IPS-18c (cell line): ENCODE measurements around the gene STAG1.
"Not testable (repeated sequence)": the region's sequence is repeated elsewhere in the genome, so short reads cannot be mapped to it uniquely, and the experiment has no call there.

Experiments used
- H3K4me3 ChIP-seq: 2 replicates; pipeline ENCODE4 v1.7.0; 2013; ENCODE audit warnings: low read depth, mild to moderate bottlenecking, low read length, moderate library complexity; ENCODE audit not compliant: insufficient read depth
- H3K9me3 ChIP-seq: one replicate; pipeline ENCODE4 v1.6.1; 2013; ENCODE audit warnings: mild to moderate bottlenecking, low read length, moderate library complexity; ENCODE audit not compliant: control insufficient read depth, insufficient read depth

Gene STAG1

DNA sequence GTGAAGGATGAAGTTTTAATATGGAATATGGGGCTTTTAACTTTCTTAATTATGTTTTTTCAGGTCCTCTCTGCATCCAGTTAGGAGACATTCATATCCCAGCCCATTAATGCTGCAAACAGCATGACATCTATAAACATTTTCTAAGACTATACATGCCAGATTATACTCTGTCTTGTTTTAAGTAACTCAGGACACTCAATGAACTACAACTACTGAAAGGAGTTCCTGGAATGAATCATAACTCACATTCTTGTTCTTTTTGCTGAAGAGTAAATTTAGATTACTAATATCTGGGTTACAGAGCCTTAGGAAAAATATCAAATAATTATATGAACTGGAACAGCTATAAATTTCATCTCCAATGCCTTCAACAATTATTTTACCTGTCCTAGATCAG is 167.4 kb downstream of the STAG1 start:
- Histone ChIP-seq H3K4me3 (no peak overlapping the region), H3K9me3 (peaks cover 2% of the 10 kb centered on the region)

DNA sequence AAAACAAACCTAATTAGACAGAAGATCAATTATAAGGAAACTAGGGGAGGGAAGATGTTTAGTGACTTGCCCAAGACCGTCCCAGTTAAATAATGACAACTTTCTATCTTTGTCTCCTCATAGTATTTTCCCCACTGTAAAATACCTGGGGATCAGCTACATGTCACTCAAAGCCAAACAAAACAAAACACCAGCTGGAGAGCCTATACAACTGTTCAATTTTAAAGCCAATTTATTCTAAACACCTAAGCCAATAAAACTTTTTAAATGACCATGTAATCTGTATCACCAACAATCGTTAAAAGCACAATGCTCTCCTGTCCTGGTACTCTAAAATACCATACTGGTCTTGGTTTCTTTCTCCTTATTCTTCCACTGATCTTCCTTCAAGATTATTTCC is 168.4 kb downstream of the STAG1 start:
- Histone ChIP-seq H3K4me3 (no peak overlapping the region), H3K9me3 (no peaks in the 10 kb centered on the region)

DNA sequence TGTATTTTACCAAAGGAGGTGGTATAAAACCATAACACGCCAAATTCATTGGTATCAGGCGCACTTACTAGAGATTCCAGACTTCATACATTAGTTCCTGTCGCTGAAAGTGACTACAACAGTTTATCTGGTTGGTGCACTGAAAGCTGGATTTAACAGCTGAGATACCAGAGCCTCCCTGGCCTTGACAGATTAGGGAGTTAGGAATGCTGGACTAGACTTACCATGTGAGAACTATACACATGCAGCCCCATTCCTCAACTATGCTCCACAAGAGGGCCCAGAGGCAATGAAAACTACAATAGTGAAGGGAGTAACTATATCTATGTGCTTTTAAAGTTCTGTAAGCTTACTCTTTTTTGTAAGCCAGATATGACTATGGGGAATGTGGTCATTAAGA is 174.4 kb downstream of the STAG1 start:
- H3K4me3 ChIP-seq = no peak overlapping the region
- no peaks in the 10 kb centered on the region for H3K9me3 ChIP-seq

DNA sequence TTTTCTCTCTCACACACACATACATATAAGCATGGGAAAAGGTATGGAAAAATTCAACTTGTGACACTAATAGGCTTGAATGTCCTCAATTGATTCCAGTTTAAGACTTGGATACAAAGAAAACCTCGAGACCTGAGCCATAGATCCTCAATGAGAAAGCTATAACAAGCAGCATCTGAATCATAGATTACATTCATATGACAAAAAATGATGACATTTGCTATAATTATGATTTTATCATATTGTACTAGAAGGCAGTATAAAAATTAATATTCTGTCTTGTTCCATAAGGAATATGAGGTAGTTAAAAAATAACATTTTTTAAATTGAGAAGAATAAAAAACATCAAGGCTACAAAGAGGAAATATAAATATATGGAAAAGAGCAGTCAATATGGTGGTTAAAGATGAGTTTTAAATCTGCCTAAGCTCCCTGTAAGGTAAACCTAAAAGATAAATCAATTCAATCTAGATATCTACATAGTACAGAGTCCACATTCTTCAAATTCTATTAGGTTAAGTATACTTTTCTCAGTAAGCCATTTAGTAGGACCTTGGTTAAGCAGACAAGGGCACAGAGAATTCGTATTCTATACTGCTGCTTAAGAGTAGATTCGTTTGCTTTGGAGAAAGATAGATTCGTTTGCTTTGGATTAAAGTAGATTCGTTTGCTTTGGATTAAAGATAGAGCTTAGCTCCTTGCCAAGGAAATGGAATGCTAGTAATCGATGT is 175.7 kb downstream of the STAG1 start:
- no peak overlapping the region for H3K4me3 ChIP-seq
- no peaks in the 10 kb centered on the region for H3K9me3 ChIP-seq

DNA sequence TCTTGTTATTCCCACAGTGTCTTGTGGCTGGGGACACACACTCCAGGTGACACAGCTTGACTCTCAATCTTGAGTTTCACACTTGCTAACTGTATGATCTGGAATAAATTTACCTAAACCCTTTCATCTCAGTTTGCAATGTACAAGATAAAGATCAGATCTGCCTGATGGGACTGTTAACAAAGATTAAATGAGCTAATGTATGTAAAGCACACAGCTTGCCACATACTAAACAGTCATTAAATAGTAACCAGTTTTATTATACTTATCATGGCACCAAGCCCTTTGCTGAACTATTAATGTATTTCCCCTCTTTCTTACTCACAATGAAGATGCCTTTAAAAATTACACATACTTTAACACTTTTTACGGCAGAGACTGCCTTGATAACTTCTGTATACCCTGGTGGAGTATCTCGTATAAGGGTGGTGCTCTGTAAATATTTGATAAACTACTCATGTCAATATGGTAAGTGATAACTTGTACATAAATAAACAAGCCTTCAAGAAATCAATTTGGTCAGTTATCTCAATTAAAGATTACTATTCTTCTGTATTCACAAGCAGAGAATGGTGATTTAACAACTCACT is 184.5 kb downstream of the STAG1 start:
- no peak overlapping the region for H3K4me3 ChIP-seq

DNA sequence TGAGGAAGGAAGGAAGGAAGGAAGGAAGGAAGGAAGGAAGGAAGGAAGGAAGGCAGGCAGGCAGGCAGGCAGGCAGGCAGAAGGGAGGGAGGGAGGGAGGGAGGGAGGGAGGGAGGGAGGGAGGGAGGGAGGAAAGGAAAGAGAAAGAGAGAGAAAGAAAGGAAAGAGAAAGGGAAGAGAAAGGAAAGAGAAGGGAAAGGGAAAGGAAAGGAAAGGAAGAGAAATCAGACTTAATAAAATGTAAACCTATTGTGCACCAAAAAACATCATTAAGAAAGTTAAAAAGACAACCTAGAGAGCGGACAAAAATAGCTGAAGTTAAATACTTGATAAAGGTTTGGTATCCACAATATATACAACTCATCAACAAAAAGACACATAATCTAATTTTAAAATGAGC is 187.2 kb downstream of the STAG1 start:
- not testable (repeated sequence) for H3K9me3 ChIP-seq, H3K4me3 ChIP-seq

More for the DNA sequence above, 184.5 kb downstream of the STAG1 start:
- no peaks in the 10 kb centered on the region for H3K9me3 ChIP-seq

DNA sequence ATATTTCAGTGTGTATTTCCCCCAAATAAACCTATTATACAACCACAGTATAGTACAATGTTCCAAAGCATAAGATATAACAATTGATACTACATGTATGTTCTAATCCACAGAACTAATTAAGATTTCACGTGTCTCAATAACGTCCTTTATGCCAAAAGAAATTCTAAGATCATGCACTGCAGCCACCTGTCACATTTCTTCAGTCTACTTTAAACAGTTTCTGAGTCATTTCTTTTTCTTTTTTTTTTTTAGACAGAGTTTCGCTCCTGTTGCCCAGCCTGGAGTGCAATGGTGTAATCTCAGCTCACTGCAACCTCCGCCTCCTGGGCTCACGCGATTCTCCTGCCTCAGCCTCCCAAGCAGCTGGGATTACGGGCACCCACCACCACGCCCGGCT is 190.2 kb downstream of the STAG1 start:
- Histone ChIP-seq H3K9me3 (no peaks in the 10 kb centered on the region), H3K4me3 (no peak overlapping the region)

DNA sequence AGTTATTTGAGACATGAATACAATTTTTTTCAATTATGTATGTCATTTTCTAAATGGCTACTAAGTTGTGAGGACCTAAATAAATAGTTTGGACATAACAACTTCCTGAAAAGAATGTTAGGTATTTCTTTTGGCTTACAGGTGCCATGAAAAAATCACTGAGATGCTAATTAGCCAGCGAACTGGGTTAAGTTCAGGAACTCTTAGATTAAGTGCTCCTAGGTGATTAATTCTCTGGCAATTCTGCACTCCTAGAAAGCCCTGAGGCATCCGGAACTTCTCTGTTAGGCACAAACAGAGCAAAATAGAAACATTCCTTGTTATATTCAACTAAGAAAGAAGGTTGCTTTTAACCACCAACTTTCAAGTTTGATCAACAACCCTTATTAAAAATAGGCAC is 192.3 kb downstream of the STAG1 start:
- no peaks in the 10 kb centered on the region for H3K9me3 ChIP-seq
- no peak overlapping the region for H3K4me3 ChIP-seq

DNA sequence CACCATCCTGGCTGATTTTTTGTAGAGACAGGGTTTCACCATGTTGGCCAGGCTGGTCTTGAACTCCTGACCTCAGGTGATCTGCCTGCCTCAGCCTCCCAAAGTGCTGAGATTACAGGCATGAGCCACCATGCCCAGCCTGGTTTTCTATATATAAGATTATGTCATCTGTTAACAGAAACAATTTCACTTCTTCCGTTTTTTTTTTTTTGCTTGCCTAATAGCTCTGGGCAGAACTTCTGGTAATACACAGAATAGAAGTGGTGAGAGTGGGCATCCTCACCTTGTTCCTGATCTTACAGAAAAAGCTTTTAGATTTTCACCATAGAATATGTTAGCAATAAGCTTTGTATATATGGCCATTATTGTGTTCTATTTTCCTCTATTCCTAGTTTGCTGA is 202.7 kb downstream of the STAG1 start:
- H3K4me3 ChIP-seq, H3K9me3 ChIP-seq: not testable (repeated sequence)

DNA sequence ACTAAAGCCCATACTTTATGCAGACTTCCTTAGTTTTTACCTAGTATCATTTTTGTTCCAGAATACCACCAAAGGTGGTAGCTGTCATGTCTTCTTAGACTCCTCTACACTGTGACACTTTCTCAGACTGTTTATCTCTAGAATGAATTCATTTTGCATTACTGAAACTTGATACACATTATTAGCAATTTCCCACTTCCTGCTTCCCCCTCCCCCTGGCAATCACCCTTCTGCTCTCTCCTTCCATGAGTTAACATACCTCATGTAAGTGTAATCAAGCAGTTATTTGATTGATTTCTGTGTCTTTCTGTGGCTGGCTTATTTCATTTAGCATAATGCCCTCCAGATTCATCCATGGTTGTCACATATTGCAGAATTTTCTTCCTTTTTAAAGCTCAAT is 204.9 kb downstream of the STAG1 start:
- no peak overlapping the region for H3K4me3 ChIP-seq

DNA sequence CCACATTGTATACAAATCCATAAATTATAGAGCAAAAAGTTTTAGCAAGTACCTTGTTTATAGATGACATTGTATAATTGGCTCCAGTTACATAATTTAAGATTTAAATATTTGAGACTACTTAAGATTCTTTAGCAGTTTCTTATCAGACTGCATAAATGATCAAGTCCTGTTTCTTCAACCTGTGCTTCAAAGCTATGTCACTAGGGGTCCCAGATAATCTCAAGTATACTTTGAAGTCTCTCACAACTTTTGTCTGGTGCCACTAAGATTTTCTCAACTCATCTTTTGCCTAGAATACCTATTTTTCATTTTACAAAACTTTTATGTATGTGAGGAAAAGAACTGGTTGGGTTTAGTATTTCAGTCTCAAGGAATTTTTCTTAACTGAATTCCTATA is 205.5 kb downstream of the STAG1 start:
- Histone ChIP-seq H3K4me3 (no peak overlapping the region), H3K9me3 (no peaks in the 10 kb centered on the region)

More for the DNA sequence above, 204.9 kb downstream of the STAG1 start:
- H3K9me3 ChIP-seq = no peaks in the 10 kb centered on the region

DNA sequence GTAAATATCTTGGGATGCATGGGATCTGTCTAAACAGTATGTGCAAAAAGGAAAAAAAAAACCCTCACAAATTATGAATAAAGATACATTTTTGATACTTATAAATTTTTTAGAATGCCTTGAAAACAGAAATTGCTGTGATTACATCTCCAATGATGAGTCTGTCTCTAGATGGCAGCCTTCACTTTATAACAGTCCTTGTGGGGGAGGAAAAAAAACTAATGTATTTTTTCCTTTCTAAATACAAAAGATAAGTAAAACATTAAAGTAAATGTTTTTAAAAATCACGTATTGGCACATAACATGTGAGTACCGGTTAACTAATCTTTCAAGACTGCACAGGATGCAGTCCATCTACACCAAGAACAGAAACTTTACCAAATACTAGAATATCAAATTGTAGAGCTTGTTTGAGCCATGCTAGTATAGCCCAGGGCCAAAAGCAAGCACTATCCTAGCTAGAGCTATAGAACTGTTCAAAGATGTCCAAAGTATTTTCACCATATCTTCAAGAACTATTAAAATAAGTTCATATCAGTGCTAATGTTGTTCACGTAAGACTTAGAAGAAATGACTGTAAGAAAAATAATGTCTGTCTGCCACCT is 206.4 kb downstream of the STAG1 start:
- Histone ChIP-seq H3K4me3 (no peak overlapping the region), H3K9me3 (no peaks in the 10 kb centered on the region)

DNA sequence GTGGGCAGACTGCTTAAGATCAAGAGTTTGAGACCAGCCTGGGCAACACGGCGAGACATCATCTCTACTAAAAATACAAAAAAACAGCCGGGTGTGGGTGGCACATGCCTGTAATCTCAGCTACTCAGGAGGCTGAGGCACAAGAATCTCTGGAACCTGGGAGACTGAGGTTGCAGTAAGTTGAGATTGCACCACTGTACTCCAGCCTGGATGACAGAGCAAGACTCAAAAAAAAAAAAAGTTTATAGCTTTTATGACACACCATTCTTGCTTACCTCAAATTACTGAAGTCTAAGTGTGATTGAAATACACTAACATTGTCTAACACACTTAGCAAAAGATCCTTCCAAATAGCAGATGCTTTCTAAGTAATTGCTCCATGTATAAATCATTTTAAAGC is 207.6 kb downstream of the STAG1 start:
- H3K9me3 ChIP-seq = no peaks in the 10 kb centered on the region
- no peak overlapping the region for H3K4me3 ChIP-seq

DNA sequence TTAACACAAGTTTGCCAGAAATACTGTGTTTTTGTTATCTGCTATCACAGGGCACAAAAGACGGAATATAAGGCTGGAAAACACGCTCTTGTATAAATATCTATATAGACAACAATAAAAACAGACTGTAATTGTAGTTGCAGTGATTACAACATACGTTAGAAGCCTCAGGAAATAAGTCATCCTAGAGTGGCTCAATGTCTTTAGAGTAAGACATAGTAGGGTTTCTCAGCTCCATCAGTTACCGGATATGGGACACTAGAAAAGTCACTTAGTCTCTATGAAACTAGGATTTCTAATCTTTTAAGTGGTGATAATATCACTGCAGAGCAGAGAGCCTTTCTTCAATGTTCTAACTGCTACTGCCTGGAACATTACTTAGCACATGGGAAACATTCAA is 208.8 kb downstream of the STAG1 start:
- Histone ChIP-seq H3K9me3 (no peaks in the 10 kb centered on the region), H3K4me3 (no peak overlapping the region)

DNA sequence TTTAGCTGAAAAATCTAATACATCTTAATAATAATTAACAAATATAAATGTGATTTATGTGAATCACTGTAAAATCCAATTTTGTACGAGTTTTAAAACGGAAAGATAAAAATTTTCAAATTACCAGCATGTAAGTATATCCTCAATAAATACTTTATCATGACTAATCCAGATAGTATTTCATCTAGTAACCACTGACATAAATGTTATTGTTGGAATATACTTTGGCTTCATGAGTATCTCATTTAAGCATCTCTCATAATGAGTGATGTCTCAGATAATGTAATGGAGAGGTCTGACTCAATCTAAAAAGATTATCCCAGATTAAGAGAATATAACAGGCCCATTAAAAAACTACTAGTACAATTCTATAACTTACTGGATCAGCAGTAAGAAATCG is 216.3 kb downstream of the STAG1 start:
- H3K4me3 ChIP-seq = no peak overlapping the region
- H3K9me3 ChIP-seq = no peaks in the 10 kb centered on the region

DNA sequence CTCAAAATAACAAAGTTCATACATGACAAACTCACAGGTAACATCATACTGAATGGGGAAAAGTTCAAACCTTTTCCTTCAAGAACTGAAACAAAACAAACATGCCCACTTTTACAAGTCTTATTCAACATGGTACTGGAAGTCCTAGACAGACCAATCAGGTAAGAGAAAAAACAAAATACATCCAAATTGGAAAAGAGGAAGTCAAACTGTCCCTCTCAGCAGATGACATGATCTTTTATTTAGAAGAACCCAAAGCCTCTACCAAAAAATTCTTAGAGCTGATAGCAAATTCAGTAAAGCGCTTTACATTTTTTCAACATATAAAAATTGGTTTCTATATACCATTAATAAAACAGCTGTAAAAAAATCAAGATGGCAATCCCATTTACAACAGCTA is 219.4 kb downstream of the STAG1 start:
- no peak overlapping the region for H3K4me3 ChIP-seq
- H3K9me3 ChIP-seq = no peaks in the 10 kb centered on the region

DNA sequence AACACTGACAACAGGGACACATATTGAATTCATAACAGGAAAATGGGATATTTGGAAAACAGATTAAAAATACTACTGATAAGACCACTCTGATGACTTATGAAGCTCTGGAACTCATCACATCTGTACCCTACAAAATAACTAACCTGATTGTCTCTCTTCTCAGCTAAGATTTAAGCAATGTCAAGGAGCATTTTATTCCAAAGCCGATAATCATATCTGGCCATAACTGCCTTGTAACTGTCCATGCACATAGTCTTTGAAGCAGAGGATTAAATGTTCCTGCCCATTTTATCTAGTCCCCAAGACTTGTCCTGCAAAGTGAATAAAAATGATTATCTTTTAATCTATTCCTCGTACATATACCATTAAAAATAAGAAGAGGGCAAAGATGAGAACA is 234.1 kb downstream of the STAG1 start:
- H3K9me3 ChIP-seq = no peaks in the 10 kb centered on the region
- no peak overlapping the region for H3K4me3 ChIP-seq

DNA sequence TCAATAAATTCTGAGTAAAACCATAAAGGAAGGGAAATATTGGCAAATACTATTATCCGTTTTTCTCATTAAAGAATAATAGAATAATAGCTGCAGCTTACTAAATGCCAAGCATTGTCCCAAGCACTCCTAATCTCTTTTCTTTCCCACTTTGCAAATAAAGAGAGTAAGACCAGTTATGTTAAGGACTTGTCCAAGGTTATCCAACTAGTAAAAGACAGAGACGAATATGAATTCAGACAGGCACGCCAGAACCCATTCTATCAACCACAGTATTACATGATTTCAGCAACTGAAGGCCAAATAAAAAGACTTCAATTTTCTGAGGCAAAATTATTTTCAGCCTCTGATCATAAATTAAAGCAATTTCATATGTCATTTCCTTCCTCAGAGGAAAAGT is 235.5 kb downstream of the STAG1 start:
- no peaks in the 10 kb centered on the region for H3K9me3 ChIP-seq

DNA sequence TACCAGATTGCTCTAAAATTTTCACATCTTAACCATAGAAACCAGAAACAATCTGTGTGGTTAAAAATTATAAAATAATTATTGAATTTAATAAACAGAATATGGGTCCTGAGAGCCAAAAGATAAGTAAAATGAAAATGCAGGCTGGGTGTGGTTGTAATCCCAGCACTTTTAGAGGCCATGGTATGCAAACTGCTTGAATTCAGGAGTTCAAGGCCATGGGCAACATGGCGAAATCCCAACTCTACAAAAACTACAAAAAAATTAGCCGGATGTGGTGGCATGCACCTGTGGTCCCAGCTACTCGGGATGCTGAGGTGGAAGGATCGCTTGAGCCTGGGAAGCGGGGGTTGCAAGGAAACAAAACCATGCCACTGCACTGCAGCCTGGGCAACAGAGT is 236.1 kb downstream of the STAG1 start:
- Histone ChIP-seq H3K4me3 (no peak overlapping the region), H3K9me3 (no peaks in the 10 kb centered on the region)

More for the DNA sequence above, 235.5 kb downstream of the STAG1 start:
- H3K4me3 ChIP-seq = no peak overlapping the region
